HEK293 (cell line): ENCODE data around the gene IL1RAPL1.

ENCODE experiments used
- CTCF ChIA-PET: fragments of 350-600 bp; formaldehyde crosslinking; extraction: SDS; loops from one replicate; lab custom pipeline; 2021; ENCODE audit warnings: antibody characterized with exemption; lab: Yijun Ruan, JAX
- POLR2A ChIA-PET: fragments of 300-600 bp; formaldehyde crosslinking; extraction: SDS; loops from one replicate; lab custom pipeline; 2020; ENCODE audit warnings: antibody characterized with exemption, inconsistent platforms; lab: Yijun Ruan, JAX
- H3K27ac ChIP-seq: fragments of 200-500 bp; sonication (Bioruptor generic); 2 replicates; pipeline ENCODE4 v1.5.1; 2014; ENCODE audit warnings: low read depth, low read length, control low read depth, inconsistent platforms; ENCODE audit errors: extremely low read depth
- H3K36me3 ChIP-seq, 2 experiments: fragments of 200-500 bp in 1 of 2; sonication (Bioruptor generic) in 1 of 2; 1 replicate in 1 of 2; 2 replicates in 1 of 2; pipeline ENCODE4 v1.5.1; 2014 to 2017; ENCODE audit warnings: inconsistent platforms in 2 of 2, low read length in 2 of 2; ENCODE audit not compliant: control insufficient read depth in 2 of 2, insufficient read depth in 1 of 2
- H3K4me1 ChIP-seq: fragments of 200-500 bp; sonication (Bioruptor generic); 2 replicates; pipeline ENCODE4 v1.5.1; 2014; ENCODE audit warnings: mild to moderate bottlenecking, low read length, inconsistent platforms; ENCODE audit not compliant: control insufficient read depth, insufficient read depth
- H3K4me3 ChIP-seq: 2 replicates; pipeline ENCODE4 v1.5.1; 2011; ENCODE audit warnings: low read depth, mild to moderate bottlenecking, control low read depth, low read length, moderate library complexity
- H3K9me3 ChIP-seq: fragments of 200-500 bp; sonication (Bioruptor generic); 2 replicates; pipeline ENCODE4 v1.5.1; 2014; ENCODE audit warnings: low read depth, low read length, inconsistent platforms; ENCODE audit not compliant: control insufficient read depth, insufficient read depth
- GLIS1 ChIP-seq: fragments of 450-650 bp; formaldehyde crosslinking; IDR thresholded peaks from 2 replicates; pipeline ENCODE4 v1.5.1; 2016; ENCODE audit warnings: missing biosample characterization, missing genetic modification characterization
- HOXA7 ChIP-seq: sonication (generic); formaldehyde crosslinking; IDR thresholded peaks from 2 replicates; pipeline ENCODE4 v1.8.1; 2022; ENCODE audit warnings: missing genetic modification reagents, borderline replicate concordance
- KLF10 ChIP-seq: fragments of 450-650 bp; IDR thresholded peaks from 2 replicates; pipeline ENCODE4 v1.5.1; 2018; ENCODE audit warnings: missing biosample characterization, mild to moderate bottlenecking, missing genetic modification characterization
- KLF7 ChIP-seq: fragments of 450-650 bp; formaldehyde crosslinking; IDR thresholded peaks from 2 replicates; pipeline ENCODE4 v1.5.1; 2016; ENCODE audit warnings: missing biosample characterization, missing genetic modification characterization, borderline replicate concordance
- SCRT1 ChIP-seq: fragments of 450-650 bp; formaldehyde crosslinking; IDR thresholded peaks from 2 replicates; pipeline ENCODE4 v1.5.1; 2016; ENCODE audit warnings: missing biosample characterization, missing genetic modification characterization, borderline replicate concordance
- SCRT2 ChIP-seq: fragments of 450-650 bp; formaldehyde crosslinking; IDR thresholded peaks from 2 replicates; pipeline ENCODE4 v1.5.1; 2016; ENCODE audit warnings: missing biosample characterization, missing genetic modification characterization
- ZBTB8A ChIP-seq: fragments of 450-650 bp; formaldehyde crosslinking; IDR thresholded peaks from 2 replicates; pipeline ENCODE4 v1.5.1; 2016; ENCODE audit warnings: missing biosample characterization, missing genetic modification characterization
- ZIC2 ChIP-seq: fragments of 450-650 bp; formaldehyde crosslinking; IDR thresholded peaks from 2 replicates; pipeline ENCODE4 v1.5.1; 2016; ENCODE audit warnings: missing biosample characterization, missing genetic modification characterization
- ZNF366 ChIP-seq: fragments of 450-650 bp; formaldehyde crosslinking; conservative IDR thresholded peaks from 2 replicates; pipeline ENCODE4 v1.5.1; 2016; ENCODE audit warnings: missing biosample characterization, missing genetic modification characterization
- ZNF394 ChIP-seq: fragments of 450-650 bp; formaldehyde crosslinking; IDR thresholded peaks from 2 replicates; pipeline ENCODE4 v1.5.1; 2016; ENCODE audit warnings: missing biosample characterization, missing genetic modification characterization, mild to moderate bottlenecking, moderate library complexity, borderline replicate concordance
- ZNF433 ChIP-seq: fragments of 450-650 bp; formaldehyde crosslinking; IDR thresholded peaks from 2 replicates; pipeline ENCODE4 v1.5.1; 2016; ENCODE audit warnings: missing biosample characterization, missing genetic modification characterization, low read depth
- ZNF473 ChIP-seq: fragments of 450-650 bp; formaldehyde crosslinking; IDR thresholded peaks from 2 replicates; pipeline ENCODE4 v1.5.1; 2017; ENCODE audit warnings: missing biosample characterization, missing genetic modification characterization
- ZNF514 ChIP-seq: fragments of 450-650 bp; formaldehyde crosslinking; IDR thresholded peaks from 2 replicates; pipeline ENCODE4 v1.5.1; 2016; ENCODE audit warnings: missing biosample characterization, missing genetic modification characterization
- ZNF561 ChIP-seq: fragments of 450-650 bp; IDR thresholded peaks from 2 replicates; pipeline ENCODE4 v1.5.1; 2018; ENCODE audit warnings: missing biosample characterization, missing genetic modification characterization, borderline replicate concordance
- ZNF707 ChIP-seq: fragments of 450-650 bp; formaldehyde crosslinking; IDR thresholded peaks from 2 replicates; pipeline ENCODE4 v1.5.1; 2016; ENCODE audit warnings: missing biosample characterization, missing genetic modification characterization
- ZNF791 ChIP-seq: fragments of 450-650 bp; formaldehyde crosslinking; IDR thresholded peaks from 2 replicates; pipeline ENCODE4 v1.5.1; 2016; ENCODE audit warnings: missing biosample characterization, missing genetic modification characterization
- ZXDB ChIP-seq: fragments of 450-650 bp; formaldehyde crosslinking; IDR thresholded peaks from 2 replicates; pipeline ENCODE4 v1.5.1; 2016; ENCODE audit warnings: missing biosample characterization, missing genetic modification characterization
- TF ChIP-seq, protein P1 (sequence below): fragments of 450-650 bp; formaldehyde crosslinking; conservative IDR thresholded peaks from 2 replicates; pipeline ENCODE4 v1.5.1; 2016; ENCODE audit warnings: low read depth, missing biosample characterization, missing genetic modification characterization
- TF ChIP-seq, protein P2 (sequence below): fragments of 450-650 bp; formaldehyde crosslinking; IDR thresholded peaks from 2 replicates; pipeline ENCODE4 v1.5.1; 2016; ENCODE audit warnings: missing biosample characterization, missing genetic modification characterization
- TF ChIP-seq, protein P3 (sequence below): fragments of 450-650 bp; formaldehyde crosslinking; IDR thresholded peaks from 2 replicates; pipeline ENCODE4 v1.5.1; 2016; ENCODE audit warnings: missing biosample characterization, missing genetic modification characterization, borderline replicate concordance
- TF ChIP-seq, protein P4 (sequence below): fragments of 450-650 bp; formaldehyde crosslinking; IDR thresholded peaks from 2 replicates; pipeline ENCODE4 v1.5.1; 2016; ENCODE audit warnings: missing biosample characterization, missing genetic modification characterization
- TF ChIP-seq, protein P5 (sequence below): fragments of 450-650 bp; formaldehyde crosslinking; IDR thresholded peaks from 2 replicates; pipeline ENCODE4 v1.5.1; 2016; ENCODE audit warnings: missing biosample characterization, missing genetic modification characterization, borderline replicate concordance

The IL1RAPL1 gene

DNA sequence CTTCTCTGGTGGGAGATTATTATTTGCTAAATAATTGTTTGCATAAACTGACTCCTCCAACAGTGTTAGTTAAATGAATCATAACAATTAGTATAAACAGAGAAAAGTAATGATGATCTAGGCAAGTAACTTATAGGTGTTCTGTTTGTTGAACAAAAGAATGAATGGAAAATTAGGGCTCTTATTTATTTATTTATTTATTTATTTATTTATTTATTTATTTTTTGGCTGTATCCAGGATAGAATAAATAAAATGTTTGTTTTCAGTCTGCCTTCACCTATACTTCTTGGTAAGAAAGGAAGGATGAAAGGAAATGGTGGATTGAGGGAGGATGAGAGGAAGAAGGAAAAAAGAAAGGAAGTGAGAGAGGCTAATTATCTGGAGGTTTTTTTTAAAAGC, 1066.5 kb downstream of the IL1RAPL1 start (continued):
- TF ChIP-seq ZBTB8A (tag by site-specific recombination) (peak; percentile 52; the same call in 1 of the 2 replicates), ZNF707 (tag by site-specific recombination) (no peak), ZNF433 (tag by site-specific recombination) (peak; percentile 24; the same call in 1 of the 2 replicates), ZNF791 (tag by site-specific recombination) (no peak), KLF10 (tag by site-specific recombination) (no peak), ZXDB (tag by site-specific recombination) (peak; percentile 44; the same call in 1 of the 2 replicates), ZNF394 (tag by site-specific recombination) (peak; percentile 74; the same call in 1 of the 2 replicates)
- TF ChIP-seq, protein P1, sequence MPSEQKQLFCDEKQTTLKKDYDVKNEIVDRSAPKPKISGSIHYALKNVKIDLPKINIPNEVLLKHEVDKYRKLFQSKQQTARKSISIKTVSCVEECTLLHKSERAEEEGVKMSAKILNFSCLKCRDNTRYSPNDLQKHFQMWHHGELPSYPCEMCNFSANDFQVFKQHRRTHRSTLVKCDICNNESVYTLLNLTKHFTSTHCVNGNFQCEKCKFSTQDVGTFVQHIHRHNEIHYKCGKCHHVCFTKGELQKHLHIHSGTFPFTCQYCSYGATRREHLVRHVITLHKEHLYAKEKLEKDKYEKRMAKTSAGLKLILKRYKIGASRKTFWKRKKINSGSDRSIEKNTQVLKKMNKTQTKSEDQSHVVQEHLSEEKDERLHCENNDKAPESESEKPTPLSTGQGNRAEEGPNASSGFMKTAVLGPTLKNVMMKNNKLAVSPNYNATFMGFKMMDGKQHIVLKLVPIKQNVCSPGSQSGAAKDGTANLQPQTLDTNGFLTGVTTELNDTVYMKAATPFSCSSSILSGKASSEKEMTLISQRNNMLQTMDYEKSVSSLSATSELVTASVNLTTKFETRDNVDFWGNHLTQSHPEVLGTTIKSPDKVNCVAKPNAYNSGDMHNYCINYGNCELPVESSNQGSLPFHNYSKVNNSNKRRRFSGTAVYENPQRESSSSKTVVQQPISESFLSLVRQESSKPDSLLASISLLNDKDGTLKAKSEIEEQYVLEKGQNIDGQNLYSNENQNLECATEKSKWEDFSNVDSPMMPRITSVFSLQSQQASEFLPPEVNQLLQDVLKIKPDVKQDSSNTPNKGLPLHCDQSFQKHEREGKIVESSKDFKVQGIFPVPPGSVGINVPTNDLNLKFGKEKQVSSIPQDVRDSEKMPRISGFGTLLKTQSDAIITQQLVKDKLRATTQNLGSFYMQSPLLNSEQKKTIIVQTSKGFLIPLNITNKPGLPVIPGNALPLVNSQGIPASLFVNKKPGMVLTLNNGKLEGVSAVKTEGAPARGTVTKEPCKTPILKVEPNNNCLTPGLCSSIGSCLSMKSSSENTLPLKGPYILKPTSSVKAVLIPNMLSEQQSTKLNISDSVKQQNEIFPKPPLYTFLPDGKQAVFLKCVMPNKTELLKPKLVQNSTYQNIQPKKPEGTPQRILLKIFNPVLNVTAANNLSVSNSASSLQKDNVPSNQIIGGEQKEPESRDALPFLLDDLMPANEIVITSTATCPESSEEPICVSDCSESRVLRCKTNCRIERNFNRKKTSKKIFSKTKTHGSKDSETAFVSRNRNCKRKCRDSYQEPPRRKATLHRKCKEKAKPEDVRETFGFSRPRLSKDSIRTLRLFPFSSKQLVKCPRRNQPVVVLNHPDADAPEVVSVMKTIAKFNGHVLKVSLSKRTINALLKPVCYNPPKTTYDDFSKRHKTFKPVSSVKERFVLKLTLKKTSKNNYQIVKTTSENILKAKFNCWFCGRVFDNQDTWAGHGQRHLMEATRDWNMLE: peak; percentile 68; the same call in 1 of the 2 replicates
- TF ChIP-seq, protein P2, sequence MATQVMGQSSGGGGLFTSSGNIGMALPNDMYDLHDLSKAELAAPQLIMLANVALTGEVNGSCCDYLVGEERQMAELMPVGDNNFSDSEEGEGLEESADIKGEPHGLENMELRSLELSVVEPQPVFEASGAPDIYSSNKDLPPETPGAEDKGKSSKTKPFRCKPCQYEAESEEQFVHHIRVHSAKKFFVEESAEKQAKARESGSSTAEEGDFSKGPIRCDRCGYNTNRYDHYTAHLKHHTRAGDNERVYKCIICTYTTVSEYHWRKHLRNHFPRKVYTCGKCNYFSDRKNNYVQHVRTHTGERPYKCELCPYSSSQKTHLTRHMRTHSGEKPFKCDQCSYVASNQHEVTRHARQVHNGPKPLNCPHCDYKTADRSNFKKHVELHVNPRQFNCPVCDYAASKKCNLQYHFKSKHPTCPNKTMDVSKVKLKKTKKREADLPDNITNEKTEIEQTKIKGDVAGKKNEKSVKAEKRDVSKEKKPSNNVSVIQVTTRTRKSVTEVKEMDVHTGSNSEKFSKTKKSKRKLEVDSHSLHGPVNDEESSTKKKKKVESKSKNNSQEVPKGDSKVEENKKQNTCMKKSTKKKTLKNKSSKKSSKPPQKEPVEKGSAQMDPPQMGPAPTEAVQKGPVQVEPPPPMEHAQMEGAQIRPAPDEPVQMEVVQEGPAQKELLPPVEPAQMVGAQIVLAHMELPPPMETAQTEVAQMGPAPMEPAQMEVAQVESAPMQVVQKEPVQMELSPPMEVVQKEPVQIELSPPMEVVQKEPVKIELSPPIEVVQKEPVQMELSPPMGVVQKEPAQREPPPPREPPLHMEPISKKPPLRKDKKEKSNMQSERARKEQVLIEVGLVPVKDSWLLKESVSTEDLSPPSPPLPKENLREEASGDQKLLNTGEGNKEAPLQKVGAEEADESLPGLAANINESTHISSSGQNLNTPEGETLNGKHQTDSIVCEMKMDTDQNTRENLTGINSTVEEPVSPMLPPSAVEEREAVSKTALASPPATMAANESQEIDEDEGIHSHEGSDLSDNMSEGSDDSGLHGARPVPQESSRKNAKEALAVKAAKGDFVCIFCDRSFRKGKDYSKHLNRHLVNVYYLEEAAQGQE (tag by site-specific recombination): peak; percentile 36; the same call in 1 of the 2 replicates
- TF ChIP-seq, protein P3, sequence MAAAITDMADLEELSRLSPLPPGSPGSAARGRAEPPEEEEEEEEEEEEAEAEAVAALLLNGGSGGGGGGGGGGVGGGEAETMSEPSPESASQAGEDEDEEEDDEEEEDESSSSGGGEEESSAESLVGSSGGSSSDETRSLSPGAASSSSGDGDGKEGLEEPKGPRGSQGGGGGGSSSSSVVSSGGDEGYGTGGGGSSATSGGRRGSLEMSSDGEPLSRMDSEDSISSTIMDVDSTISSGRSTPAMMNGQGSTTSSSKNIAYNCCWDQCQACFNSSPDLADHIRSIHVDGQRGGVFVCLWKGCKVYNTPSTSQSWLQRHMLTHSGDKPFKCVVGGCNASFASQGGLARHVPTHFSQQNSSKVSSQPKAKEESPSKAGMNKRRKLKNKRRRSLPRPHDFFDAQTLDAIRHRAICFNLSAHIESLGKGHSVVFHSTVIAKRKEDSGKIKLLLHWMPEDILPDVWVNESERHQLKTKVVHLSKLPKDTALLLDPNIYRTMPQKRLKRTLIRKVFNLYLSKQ: 0 out of 2 replicates have a peak, but pooled peaks have one; percentile 58
- TF ChIP-seq, all 188 proteins: peak for 15

DNA sequence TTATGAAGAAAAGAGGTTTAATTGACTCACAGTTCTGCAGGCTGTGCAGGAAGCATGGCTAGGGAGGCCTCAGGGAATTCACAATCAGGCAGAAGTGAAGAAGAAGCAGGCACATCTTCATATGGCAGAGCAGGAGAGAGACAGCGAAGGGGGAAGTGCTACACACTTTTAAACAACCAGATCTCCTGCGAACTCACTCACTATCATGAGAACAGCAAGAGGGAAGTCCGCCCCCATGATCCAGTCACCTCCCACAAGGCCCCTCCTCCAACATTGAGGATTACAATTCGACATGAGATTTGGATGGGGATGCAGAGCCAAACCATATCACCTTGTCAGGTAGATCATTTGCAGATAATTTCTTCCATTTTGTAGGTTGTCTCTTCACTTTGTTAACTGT, 1072.7 kb downstream of the IL1RAPL1 start:
- Histone ChIP-seq H3K36me3 (no peaks in the 10 kb centered on the region), H3K4me3 (no peak overlapping the region), H3K27ac (no peak overlapping the region), H3K9me3 (no peaks in the 10 kb centered on the region), H3K4me1 (no peaks in the 10 kb centered on the region)
- ChIA-PET CTCF (no interaction called here), POLR2A (no interaction called here)
- TF ChIP-seq SCRT1 (tag by site-specific recombination): no peak
- TF ChIP-seq ZXDB (tag by site-specific recombination): no peak
- TF ChIP-seq, protein P4, sequence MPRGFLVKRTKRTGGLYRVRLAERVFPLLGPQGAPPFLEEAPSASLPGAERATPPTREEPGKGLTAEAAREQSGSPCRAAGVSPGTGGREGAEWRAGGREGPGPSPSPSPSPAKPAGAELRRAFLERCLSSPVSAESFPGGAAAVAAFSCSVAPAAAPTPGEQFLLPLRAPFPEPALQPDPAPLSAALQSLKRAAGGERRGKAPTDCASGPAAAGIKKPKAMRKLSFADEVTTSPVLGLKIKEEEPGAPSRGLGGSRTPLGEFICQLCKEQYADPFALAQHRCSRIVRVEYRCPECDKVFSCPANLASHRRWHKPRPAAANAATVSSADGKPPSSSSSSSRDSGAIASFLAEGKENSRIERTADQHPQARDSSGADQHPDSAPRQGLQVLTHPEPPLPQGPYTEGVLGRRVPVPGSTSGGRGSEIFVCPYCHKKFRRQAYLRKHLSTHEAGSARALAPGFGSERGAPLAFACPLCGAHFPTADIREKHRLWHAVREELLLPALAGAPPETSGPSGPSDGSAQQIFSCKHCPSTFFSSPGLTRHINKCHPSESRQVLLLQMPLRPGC: no peak
- no peak for TF ChIP-seq ZNF473 (tag by site-specific recombination)
- TF ChIP-seq ZNF366 (tag by site-specific recombination): no peak
- TF ChIP-seq, protein P5, sequence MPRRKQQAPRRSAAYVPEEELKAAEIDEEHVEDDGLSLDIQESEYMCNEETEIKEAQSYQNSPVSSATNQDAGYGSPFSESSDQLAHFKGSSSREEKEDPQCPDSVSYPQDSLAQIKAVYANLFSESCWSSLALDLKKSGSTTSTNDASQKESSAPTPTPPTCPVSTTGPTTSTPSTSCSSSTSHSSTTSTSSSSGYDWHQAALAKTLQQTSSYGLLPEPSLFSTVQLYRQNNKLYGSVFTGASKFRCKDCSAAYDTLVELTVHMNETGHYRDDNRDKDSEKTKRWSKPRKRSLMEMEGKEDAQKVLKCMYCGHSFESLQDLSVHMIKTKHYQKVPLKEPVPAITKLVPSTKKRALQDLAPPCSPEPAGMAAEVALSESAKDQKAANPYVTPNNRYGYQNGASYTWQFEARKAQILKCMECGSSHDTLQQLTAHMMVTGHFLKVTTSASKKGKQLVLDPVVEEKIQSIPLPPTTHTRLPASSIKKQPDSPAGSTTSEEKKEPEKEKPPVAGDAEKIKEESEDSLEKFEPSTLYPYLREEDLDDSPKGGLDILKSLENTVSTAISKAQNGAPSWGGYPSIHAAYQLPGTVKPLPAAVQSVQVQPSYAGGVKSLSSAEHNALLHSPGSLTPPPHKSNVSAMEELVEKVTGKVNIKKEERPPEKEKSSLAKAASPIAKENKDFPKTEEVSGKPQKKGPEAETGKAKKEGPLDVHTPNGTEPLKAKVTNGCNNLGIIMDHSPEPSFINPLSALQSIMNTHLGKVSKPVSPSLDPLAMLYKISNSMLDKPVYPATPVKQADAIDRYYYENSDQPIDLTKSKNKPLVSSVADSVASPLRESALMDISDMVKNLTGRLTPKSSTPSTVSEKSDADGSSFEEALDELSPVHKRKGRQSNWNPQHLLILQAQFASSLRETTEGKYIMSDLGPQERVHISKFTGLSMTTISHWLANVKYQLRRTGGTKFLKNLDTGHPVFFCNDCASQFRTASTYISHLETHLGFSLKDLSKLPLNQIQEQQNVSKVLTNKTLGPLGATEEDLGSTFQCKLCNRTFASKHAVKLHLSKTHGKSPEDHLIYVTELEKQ (tag by site-specific recombination): no peak
- no peak for TF ChIP-seq ZNF561 (tag by site-specific recombination)
- no peak for TF ChIP-seq KLF7 (tag by site-specific recombination)
- TF ChIP-seq GLIS1 (tag by site-specific recombination): no peak
- no peak for TF ChIP-seq SCRT2
- no peak for TF ChIP-seq ZNF514 (tag by site-specific recombination)
- no peak for TF ChIP-seq ZIC2
- TF ChIP-seq HOXA7: no peak
